GM12878 (cell line): ENCODE measurements around the gene HPS6. TPM values are rescaled to one million over a fixed set of nuclear protein-coding genes. Genes with fewer than 3 reads are reported as not detected.
"Not testable (repeated sequence)": the region's sequence is repeated elsewhere in the genome, so short reads cannot be mapped to it uniquely, and the experiment has no call there.

ENCODE experiments used
- ATAC-seq: fragments of 200-7000 bp; cut with Tn5 transposase; 3 replicates; pipeline ENCODE4 v1.9.1; 2020; ENCODE audit warnings: mild to moderate bottlenecking, moderate library complexity
- BruUV-seq: library from RNA; stranded (reverse); fragments of 400-500 nt; replicated peaks from 2 replicates; lab custom pipeline; 2021; lab: Mats Ljungman, UMichigan
- CTCF ChIA-PET: fragments of 300-600 bp; sonication (Branson Sonifier 250); formaldehyde crosslinking; extraction: SDS; loops from one replicate; lab custom pipeline; 2021; ENCODE audit warnings: inconsistent platforms; lab: Yijun Ruan, JAX
- POLR2A ChIA-PET: fragments of 350-600 bp; formaldehyde crosslinking; extraction: SDS; loops from one replicate; lab custom pipeline; 2021; ENCODE audit warnings: inconsistent platforms; lab: Charles Lee
- RAD21 ChIA-PET: fragments of 300-600 bp; sonication (Branson Sonifier 250); formaldehyde crosslinking; loops from one replicate; lab custom pipeline; 2023; ENCODE audit warnings: antibody characterized with exemption; ENCODE audit not compliant: unreplicated experiment; lab: Charles Lee
- SMC1A ChIA-PET: fragments of 300-600 bp; sonication (Branson Sonifier 250); formaldehyde crosslinking; loops from one replicate; lab custom pipeline; 2023; ENCODE audit not compliant: unreplicated experiment, uncharacterized antibody; lab: Charles Lee
- DNase-seq: peaks from one replicate; pipeline ENCODE4 v3.0.0-alpha.2; 2011; ENCODE audit warnings: low read depth, low spot score
- FAIRE-seq: peaks from 3 replicates; lab custom pipeline; 2011; peaks lifted over from hg19 to GRCh38; lab: Jason Lieb, UNC
- H2AFZ ChIP-seq: 2 replicates; pipeline ENCODE4 v1.6.0; 2011; ENCODE audit warnings: low read depth, low read length, control low read depth; ENCODE audit not compliant: control insufficient read depth
- H3K27ac ChIP-seq: 2 replicates; pipeline ENCODE4 v1.5.1; 2011; ENCODE audit warnings: control low read depth; ENCODE audit not compliant: control insufficient read depth, insufficient read depth
- H3K27me3 ChIP-seq, 2 experiments: replicated peaks in 1 of 2; 2 replicates each; pipeline versions ENCODE4 v1.6.0 to v1.6.1; 2011; ENCODE audit warnings: low read length in 1 of 2; ENCODE audit not compliant: control insufficient read depth in 2 of 2, insufficient read depth in 2 of 2
- H3K36me3 ChIP-seq, 2 experiments: 2 replicates each; pipeline ENCODE4 v1.5.1; 2011; ENCODE audit warnings: low read length in 1 of 2; ENCODE audit not compliant: control insufficient read depth in 2 of 2, insufficient read depth in 2 of 2
- H3K4me1 ChIP-seq: 2 replicates; pipeline ENCODE4 v1.6.1; 2011; ENCODE audit warnings: mild to moderate bottlenecking, low read length, moderate library complexity, mixed read lengths; ENCODE audit not compliant: control insufficient read depth, insufficient read depth
- H3K4me2 ChIP-seq: 2 replicates; pipeline ENCODE4 v1.6.0; 2011; ENCODE audit warnings: control low read depth; ENCODE audit not compliant: control insufficient read depth, insufficient read depth
- H3K4me3 ChIP-seq: fragments of 200-600 bp; sonication (generic); 2 replicates; pipeline ENCODE4 v1.5.1; 2016
- H3K79me2 ChIP-seq: 2 replicates; pipeline ENCODE4 v1.6.0; 2011; ENCODE audit warnings: low read length; ENCODE audit not compliant: control insufficient read depth, insufficient read depth
- H3K9ac ChIP-seq: 2 replicates; pipeline ENCODE4 v1.8.0; 2011; ENCODE audit warnings: low read length, control low read depth, mixed read lengths; ENCODE audit not compliant: control insufficient read depth, insufficient read depth
- H3K9me3 ChIP-seq: replicated peaks from 3 replicates; pipeline ENCODE4 v1.5.1; 2011; ENCODE audit warnings: mild to moderate bottlenecking, low read length; ENCODE audit not compliant: control insufficient read depth, insufficient read depth
- H4K20me1 ChIP-seq: 2 replicates; pipeline ENCODE4 v1.6.0; 2011; ENCODE audit not compliant: control insufficient read depth, insufficient read depth
- BCL11A ChIP-seq: IDR thresholded peaks from 2 replicates; pipeline ENCODE4 v1.6.1; 2011; ENCODE audit warnings: low read depth, low read length
- CBX5 ChIP-seq: sonication (generic); IDR thresholded peaks from 2 replicates; pipeline ENCODE4 v1.6.1; 2016; ENCODE audit warnings: low read depth, moderate library complexity, mild to moderate bottlenecking, inconsistent platforms
- EGR1 ChIP-seq, 2 experiments: IDR thresholded peaks; 1 replicate in 1 of 2; 2 replicates in 1 of 2; pipeline ENCODE4 v1.6.1; 2011 to 2012; ENCODE audit warnings: low read depth in 2 of 2, low read length in 2 of 2, borderline replicate concordance in 1 of 2, mild to moderate bottlenecking in 1 of 2, moderate library complexity in 1 of 2
- ESRRA ChIP-seq: IDR thresholded peaks from 2 replicates; pipeline ENCODE4 v1.6.1; 2012; ENCODE audit warnings: mild to moderate bottlenecking, low read length, improper control_type of control experiment
- HDAC6 ChIP-seq: fragments of 200-600 bp; sonication (generic); IDR thresholded peaks from one replicate; pipeline ENCODE4 v1.8.0; 2017; ENCODE audit warnings: antibody characterized with exemption; ENCODE audit not compliant: unreplicated experiment
- NRF1 ChIP-seq: conservative IDR thresholded peaks from 2 replicates; pipeline ENCODE4 v1.6.1; 2011; ENCODE audit warnings: mild to moderate bottlenecking, low read depth, low read length, improper control_type of control experiment
- RELB ChIP-seq: fragments of 450-650 bp; IDR thresholded peaks from 2 replicates; pipeline ENCODE4 v1.6.1; 2017; ENCODE audit warnings: low read depth, mild to moderate bottlenecking, moderate library complexity
- ZBTB33 ChIP-seq: fragments of 450-650 bp; IDR thresholded peaks from 2 replicates; pipeline ENCODE4 v1.6.1; 2017; ENCODE audit warnings: mild to moderate bottlenecking
- WGBS: methylation state at CpG from one replicate; pipeline ENCODE4 v1.1.6; 2016; ENCODE audit warnings: low lambda C conversion rate; ENCODE audit not compliant: insufficient replicate concordance, insufficient coverage; ENCODE audit errors: missing lambda C conversion rate; 5-methylcytosine and 5-hydroxymethylcytosine counted together
- in situ Hi-C: fragments of 300-500 bp; cut with MboI; formaldehyde crosslinking; loops from 9 replicates; pipeline ENCODE4 v1.14.3; 2018; ENCODE audit warnings: mixed read lengths
- intact Hi-C: fragments of 100-400 bp; cut with micrococcal nuclease; formaldehyde crosslinking; loops from one replicate; pipeline ENCODE4 v1.14.2; 2022; ENCODE audit not compliant: unreplicated experiment
- polyA plus RNA-seq, 11 experiments: library from polyadenylated mRNA; depleted of rRNA in 4 of 11; unstranded in 6 of 11; stranded (reverse) in 5 of 11; fragments of >200 nt; fragmentation: Nextera tagmentation in 4 of 11; fragmentation: Illumina TruSeq in 1 of 11; extraction: Ambion mirVana in 4 of 11; extraction: Trizol in 1 of 11; gene quantifications; 1 replicate in 1 of 11; 2 replicates in 10 of 11; pipeline versions ENCODE4 v1.2.1 to v1.2.3, GENCODE V29; 2011 to 2016; ENCODE audit warnings: inconsistent platforms in 2 of 11, missing spikeins in 2 of 11, low read depth in 1 of 11
- total RNA-seq, 4 experiments: library from RNA; depleted of rRNA in 3 of 4; stranded (reverse); fragments of >200 nt in 3 of 4; fragmentation: Illumina TruSeq in 1 of 4; extraction: Trizol in 1 of 4; gene quantifications; 2 replicates each; pipeline versions ENCODE4 v1.2.1 to v1.2.3, GENCODE V29; 2013 to 2021
- TF ChIP-seq, protein P1 (sequence below): IDR thresholded peaks from 2 replicates; pipeline ENCODE4 v1.6.1; 2011; ENCODE audit warnings: borderline replicate concordance, low read depth, mild to moderate bottlenecking, moderate library complexity, low read length; ENCODE audit not compliant: insufficient read depth, poor library complexity, severe bottlenecking

HPS6 gene
- total and polyA plus RNA-seq, 10 of the 15 experiments (the other 5 are each of a cell fraction or from before 2014, with no cell fraction given) = 1.4 to 28.0 (median 12.0) TPM

GRCh38 chr10:102027261-102027660 lies 37.9 kb upstream of the HPS6 start (continued):
- TF ChIP-seq, protein P1, sequence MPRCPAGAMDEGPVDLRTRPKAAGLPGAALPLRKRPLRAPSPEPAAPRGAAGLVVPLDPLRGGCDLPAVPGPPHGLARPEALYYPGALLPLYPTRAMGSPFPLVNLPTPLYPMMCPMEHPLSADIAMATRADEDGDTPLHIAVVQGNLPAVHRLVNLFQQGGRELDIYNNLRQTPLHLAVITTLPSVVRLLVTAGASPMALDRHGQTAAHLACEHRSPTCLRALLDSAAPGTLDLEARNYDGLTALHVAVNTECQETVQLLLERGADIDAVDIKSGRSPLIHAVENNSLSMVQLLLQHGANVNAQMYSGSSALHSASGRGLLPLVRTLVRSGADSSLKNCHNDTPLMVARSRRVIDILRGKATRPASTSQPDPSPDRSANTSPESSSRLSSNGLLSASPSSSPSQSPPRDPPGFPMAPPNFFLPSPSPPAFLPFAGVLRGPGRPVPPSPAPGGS = no peak
- TF ChIP-seq ZBTB33 (no peak), NRF1 (no peak), RELB (no peak), HDAC6 (no peak)

- in situ Hi-C loops = no loop called here
- no peak for TF ChIP-seq BCL11A
- TF ChIP-seq ESRRA = no peak
- TF ChIP-seq EGR1 (IDR thresholded peaks at IDR 0.05; ENCODE audit: borderline replicate concordance in 1 of 2, low read depth in 2 of 2, low read length in 2 of 2) = no peak
- no peak for TF ChIP-seq CBX5
- ChIA-PET RAD21 (interaction anchor here (0.8 kb wide), 1 partner anchor 22 kb away, joined by 3 read pairs; the partner anchor contains the start of gene ARMH3), SMC1A (interaction anchor here (1.2 to 1.3 kb wide), 4 partner anchors 14 to 145 kb away, joined by 3 read pairs; no protein-coding TSS in a partner anchor), POLR2A (no interaction called here), CTCF (interaction anchor here (1.0 to 1.8 kb wide), 3 partner anchors 24 to 193 kb away, joined by 3 to 6 read pairs (median 6); no protein-coding TSS in a partner anchor)
- H3K4me1 ChIP-seq = no peaks in the 10 kb centered on the region
- ATAC-seq (no peak), FAIRE-seq (peak; percentile 54), DNase-seq (no peak)
- no peaks in the 10 kb centered on the region for H3K9me3 ChIP-seq
- no peaks in the 10 kb centered on the region for H3K79me2 ChIP-seq
- H3K4me3 ChIP-seq = no peak overlapping the region
- H3K4me2 ChIP-seq = no peak overlapping the region
- no peaks in the 10 kb centered on the region for H3K27me3 ChIP-seq
- H2AFZ ChIP-seq = no peak overlapping the region
- no peak overlapping the region for H3K9ac ChIP-seq
- 93% methylated on average over 2 of the region's 2 CpGs for WGBS
- peaks cover 1 to 8% of the 10 kb centered on the region in 2 experiments for H3K36me3 ChIP-seq
- no peak overlapping the region for H3K27ac ChIP-seq
- intact Hi-C loops = no loop called here
- H4K20me1 ChIP-seq = no peaks in the 10 kb centered on the region
- BruUV-seq = no TSS peak
These were observed 31.4 kb upstream of the HPS6 start for GRCh38 chr10:102033787-102034186.

DNA sequence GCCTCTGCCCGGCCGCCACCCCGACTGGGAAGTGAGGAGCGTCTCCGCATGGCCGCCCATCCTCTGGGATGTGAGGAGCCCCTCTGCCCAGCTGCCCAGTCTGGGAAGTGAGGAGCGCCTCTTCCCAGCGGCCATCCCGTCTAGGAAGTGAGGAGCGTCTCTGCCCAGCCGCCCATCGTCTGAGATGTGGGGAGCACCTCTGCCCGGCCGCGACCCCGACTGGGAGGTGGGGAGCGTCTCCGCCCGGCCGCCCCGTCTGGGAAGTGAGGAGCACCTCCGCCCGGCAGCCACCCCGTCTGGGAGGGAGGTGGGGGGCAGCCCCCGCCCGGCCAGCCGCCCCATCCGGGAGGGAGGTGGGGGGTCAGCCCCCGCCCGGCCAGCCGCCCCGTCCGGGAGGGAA lies 29.3 kb upstream of the HPS6 start:
- WGBS = 97% methylated on average over 19 of the region's 33 CpGs
- not testable (repeated sequence) for FAIRE-seq

More for the DNA sequence above, 29.3 kb upstream of the HPS6 start:
- H3K4me2 ChIP-seq, intact Hi-C loops, H3K27ac ChIP-seq, H3K27me3 ChIP-seq, H3K79me2 ChIP-seq, SMC1A ChIA-PET, RAD21 ChIA-PET, H3K4me3 ChIP-seq, CTCF ChIA-PET, DNase-seq, H3K4me1 ChIP-seq, BruUV-seq, ATAC-seq, H2AFZ ChIP-seq, H3K9me3 ChIP-seq, H4K20me1 ChIP-seq, H3K9ac ChIP-seq, in situ Hi-C loops: not testable (repeated sequence)
- peaks cover 1 to 12% of the 10 kb centered on the region in 2 experiments for H3K36me3 ChIP-seq
- POLR2A ChIA-PET = interaction anchor here (0.6 kb wide), 1 partner anchor 17 kb away, joined by 5 read pairs; no protein-coding TSS in a partner anchor
